GM12875 (cell line): Measurements from ENCODE around the gene XPO5.

Source experiments
- H3K4me3 ChIP-seq: one replicate; pipeline ENCODE4 v1.5.1; 2011; ENCODE audit warnings: low read depth, low read length, control low read depth
- TF ChIP-seq, protein P1 (sequence below): IDR thresholded peaks from 2 replicates; pipeline ENCODE4 v1.5.1; 2011; ENCODE audit warnings: low read depth, mild to moderate bottlenecking, control low read depth, inconsistent platforms, low read length, moderate library complexity, borderline replicate concordance; ENCODE audit not compliant: insufficient read depth

Gene XPO5

DNA sequence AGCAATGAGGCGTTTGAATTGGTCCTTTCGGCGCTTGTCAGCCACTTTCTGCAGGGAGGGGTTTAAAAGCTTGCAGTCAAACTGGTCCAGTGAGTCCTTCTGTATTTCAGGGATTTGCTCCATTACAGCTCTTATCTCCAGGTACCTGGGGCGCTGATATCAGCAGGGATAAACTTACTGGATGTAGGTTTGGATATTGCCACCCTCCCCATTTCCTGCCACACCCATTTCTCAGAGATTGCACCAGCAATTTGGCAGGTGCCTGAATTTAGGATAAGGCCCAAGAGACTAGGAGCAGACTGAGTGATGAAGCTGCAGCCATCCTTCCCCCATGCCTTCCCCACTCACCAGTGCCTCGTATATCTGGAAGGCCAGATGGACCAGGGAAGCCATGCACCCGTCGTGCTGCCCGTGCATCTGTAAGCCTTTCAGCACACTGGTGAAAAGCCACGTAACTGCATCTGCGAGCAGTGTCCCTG is 51.3 kb downstream of the XPO5 start:
- H3K4me3 ChIP-seq: no peak overlapping the region
- TF ChIP-seq, protein P1, sequence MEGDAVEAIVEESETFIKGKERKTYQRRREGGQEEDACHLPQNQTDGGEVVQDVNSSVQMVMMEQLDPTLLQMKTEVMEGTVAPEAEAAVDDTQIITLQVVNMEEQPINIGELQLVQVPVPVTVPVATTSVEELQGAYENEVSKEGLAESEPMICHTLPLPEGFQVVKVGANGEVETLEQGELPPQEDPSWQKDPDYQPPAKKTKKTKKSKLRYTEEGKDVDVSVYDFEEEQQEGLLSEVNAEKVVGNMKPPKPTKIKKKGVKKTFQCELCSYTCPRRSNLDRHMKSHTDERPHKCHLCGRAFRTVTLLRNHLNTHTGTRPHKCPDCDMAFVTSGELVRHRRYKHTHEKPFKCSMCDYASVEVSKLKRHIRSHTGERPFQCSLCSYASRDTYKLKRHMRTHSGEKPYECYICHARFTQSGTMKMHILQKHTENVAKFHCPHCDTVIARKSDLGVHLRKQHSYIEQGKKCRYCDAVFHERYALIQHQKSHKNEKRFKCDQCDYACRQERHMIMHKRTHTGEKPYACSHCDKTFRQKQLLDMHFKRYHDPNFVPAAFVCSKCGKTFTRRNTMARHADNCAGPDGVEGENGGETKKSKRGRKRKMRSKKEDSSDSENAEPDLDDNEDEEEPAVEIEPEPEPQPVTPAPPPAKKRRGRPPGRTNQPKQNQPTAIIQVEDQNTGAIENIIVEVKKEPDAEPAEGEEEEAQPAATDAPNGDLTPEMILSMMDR: no peak

DNA sequence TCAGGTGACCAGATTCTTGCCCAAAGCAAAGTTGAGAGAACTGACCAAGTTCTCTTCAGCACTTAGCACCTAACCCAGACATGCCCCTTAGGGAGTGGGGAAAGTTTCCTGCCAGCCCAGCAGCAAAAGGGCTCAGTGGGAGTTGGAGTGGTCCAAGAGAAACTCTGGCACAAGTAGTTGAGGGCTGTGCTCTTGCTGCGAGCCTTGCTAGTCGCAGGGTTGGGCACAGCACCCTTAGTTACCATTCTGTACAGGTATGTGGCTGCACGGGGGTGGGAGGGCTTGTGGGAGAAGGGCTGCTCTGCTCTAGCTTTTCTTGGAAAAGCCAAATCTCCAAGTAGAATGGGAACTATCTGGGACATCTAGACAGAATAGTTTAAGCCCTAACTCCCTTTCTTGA is 52.6 kb downstream of the XPO5 start:
- TF ChIP-seq, protein P1: no peak
- H3K4me3 ChIP-seq: no peak overlapping the region

DNA sequence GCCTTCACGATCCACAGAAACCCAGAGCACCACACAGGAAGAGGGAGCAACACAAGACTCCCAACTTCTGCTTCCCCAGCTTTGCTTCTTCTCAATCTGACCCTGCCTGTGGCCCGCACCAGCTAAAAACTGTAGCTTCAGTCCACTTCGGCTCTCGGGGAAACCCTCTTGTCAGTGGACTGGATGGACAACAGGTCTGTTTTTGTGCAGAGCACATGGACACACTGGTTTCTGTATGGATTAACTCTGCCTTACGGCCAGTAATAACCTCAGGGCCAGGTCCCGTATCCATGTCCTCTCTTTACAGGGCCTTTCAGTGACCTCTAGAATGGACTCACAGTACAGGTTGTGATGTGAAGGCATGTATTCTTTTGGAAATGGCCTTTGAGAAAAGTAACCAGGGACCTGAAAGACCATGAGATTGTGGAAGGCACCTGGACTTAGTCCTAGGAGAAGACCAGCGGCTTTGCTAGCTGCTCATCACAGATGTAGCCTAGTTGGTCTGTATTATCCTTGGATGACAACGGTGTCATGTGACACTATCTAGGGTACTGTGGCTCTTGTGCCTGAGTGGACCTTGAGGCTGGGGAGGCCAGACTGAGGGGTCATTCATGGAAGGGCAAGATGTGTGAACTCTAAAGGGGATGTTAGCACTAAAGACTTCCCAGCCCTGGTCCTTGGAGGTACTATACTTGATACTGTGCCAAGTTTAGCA is 53.1 kb downstream of the XPO5 start:
- TF ChIP-seq, protein P1: no peak

DNA sequence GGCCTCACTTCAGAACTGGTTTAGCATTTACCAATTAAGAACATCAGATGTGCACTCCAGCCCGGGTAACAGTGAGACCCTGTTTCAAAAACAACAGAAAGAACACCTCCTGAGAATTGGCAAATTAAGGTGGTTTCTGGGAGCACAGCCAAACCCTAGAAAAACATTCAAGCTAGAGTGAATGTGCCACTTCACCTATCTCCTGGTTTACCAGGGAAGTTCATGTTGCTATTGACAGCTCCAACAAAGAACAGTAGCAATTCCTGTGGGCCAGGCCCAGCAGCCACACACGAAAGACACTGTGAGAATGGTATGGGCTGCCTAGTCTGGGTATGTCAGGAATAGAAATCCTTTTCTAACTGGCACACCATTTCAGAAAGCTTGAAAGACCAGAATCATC is 54.0 kb downstream of the XPO5 start:
- no peak overlapping the region for H3K4me3 ChIP-seq
- TF ChIP-seq, protein P1: no peak

More for the DNA sequence above, 53.1 kb downstream of the XPO5 start:
- no peak overlapping the region for H3K4me3 ChIP-seq

DNA sequence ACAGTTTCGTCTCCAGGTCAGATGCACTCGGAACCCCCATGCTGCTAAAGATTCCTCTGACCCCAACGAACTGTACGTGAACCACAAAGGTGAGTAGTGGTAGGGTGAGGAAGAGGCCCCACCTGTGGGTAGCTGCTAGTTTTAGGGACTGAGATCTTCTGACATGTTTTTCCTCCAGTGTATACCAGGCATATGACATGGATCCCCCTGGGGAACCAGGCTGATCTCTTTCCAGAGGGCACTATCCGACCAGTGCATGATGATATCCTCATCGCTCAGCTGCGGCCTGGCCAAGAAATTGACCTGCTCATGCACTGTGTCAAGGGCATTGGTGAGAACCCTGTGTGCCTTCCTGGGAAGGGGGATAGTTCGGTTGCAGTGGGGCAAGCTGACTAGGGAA is 55.7 kb downstream of the XPO5 start:
- TF ChIP-seq, protein P1: no peak
- no peak overlapping the region for H3K4me3 ChIP-seq

DNA sequence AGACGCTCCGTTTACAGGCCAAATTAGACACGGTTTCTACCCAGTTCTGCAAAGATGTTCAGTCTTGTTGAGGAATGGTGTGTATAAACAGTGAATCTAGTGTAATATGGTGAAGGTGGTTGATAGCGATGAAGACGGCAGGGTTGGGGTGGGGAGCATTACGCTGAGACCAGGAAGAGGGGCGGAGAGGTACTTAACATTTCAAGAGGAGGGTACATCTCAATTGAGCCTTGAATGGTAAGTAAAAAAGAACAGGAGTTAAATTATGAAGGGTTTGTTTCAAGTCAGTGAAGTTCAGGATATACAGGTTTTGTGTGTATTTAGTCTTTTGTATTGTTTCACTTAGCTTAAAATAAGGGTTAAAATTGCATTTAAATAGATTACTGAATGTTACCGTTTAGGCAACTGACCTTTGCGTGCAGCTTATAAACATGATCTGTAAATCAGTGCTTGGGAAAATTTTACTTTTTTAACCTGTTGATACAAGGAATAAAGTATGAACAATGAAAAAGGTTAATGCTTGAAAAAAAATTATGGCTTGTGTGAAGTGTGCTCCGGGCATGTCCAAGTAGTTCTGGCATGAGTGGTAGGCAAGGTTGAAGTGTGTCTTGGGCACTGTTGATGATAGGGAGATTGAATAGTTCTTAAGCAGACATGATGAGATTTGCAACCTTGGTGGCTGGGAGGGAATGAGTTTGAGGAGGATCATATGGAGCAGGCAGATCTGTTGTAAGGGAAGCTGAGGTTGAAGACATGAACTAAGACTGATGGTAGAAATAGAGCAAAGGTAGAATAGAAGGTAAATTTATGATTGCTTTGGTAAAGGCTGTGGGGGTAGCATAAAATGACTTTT is 58.1 kb downstream of the XPO5 start:
- peak overlapping the region; percentile 70 for H3K4me3 ChIP-seq
- TF ChIP-seq, protein P1: no peak
